Ectodermal cell (in vitro differentiated cells): ENCODE results near the gene SUN1.

Experiments used
- H3K27ac ChIP-seq: 2 replicates; pipeline ENCODE4 v1.7.0; 2013; ENCODE audit warnings: mild to moderate bottlenecking, low read depth, low read length; ENCODE audit not compliant: insufficient read depth, poor library complexity, severe bottlenecking
- H3K27me3 ChIP-seq: 2 replicates; pipeline ENCODE4 v1.7.0; 2013; ENCODE audit warnings: mild to moderate bottlenecking, low read length; ENCODE audit not compliant: insufficient read depth, control insufficient read depth, poor library complexity, severe bottlenecking
- H3K36me3 ChIP-seq: one replicate; pipeline ENCODE4 v1.7.0; 2013; ENCODE audit warnings: low read length; ENCODE audit not compliant: control insufficient read depth, insufficient read depth
- H3K4me1 ChIP-seq: one replicate; pipeline ENCODE4 v1.7.0; 2013; ENCODE audit warnings: low read length; ENCODE audit not compliant: control insufficient read depth, insufficient read depth
- H3K4me3 ChIP-seq: 2 replicates; pipeline ENCODE4 v1.7.0; 2013; ENCODE audit warnings: low read depth, low read length, control low read depth; ENCODE audit not compliant: insufficient read depth
- H3K9me3 ChIP-seq: 2 replicates; pipeline ENCODE4 v1.7.0; 2013; ENCODE audit warnings: mild to moderate bottlenecking, low read length, moderate library complexity; ENCODE audit not compliant: control insufficient read depth
- WGBS, 2 experiments: methylation state at CpG; one replicate each; pipeline ENCODE4 v1.1.7; 2013; ENCODE audit warnings: missing lambda C conversion rate in 2 of 2; 5-methylcytosine and 5-hydroxymethylcytosine counted together

SUN1 gene

DNA sequence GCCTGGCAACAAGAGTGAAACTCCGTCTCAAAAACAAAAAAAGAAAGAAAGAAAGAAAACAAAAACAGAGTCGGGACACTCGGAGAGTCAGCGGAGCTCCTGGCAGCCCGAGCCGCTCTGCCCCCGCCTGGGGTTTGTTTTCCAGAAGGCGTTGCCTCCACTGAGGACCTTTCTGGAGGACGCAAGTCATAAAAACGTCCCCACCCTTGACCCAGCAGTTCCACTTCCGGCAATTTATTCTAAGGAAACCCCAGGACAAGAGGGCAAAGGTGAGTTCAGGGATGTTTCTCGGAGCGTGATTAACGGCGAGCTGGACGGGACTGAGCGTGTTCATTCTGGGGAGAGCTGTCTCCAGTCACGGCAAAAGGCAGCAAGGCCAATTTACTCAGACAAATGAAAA lies 27.0 kb upstream of the SUN1 start:
- H3K9me3 ChIP-seq, result no peaks in the 10 kb centered on the region
- H3K27me3 ChIP-seq, result no peaks in the 10 kb centered on the region
- H3K4me3 ChIP-seq, result no peak overlapping the region
- no peaks in the 10 kb centered on the region for H3K36me3 ChIP-seq
- no peaks in the 10 kb centered on the region for H3K4me1 ChIP-seq
- no peak overlapping the region for H3K27ac ChIP-seq
- 90 to 92% methylated on average over 18 of the region's 18 CpGs for WGBS, 2 experiments

DNA sequence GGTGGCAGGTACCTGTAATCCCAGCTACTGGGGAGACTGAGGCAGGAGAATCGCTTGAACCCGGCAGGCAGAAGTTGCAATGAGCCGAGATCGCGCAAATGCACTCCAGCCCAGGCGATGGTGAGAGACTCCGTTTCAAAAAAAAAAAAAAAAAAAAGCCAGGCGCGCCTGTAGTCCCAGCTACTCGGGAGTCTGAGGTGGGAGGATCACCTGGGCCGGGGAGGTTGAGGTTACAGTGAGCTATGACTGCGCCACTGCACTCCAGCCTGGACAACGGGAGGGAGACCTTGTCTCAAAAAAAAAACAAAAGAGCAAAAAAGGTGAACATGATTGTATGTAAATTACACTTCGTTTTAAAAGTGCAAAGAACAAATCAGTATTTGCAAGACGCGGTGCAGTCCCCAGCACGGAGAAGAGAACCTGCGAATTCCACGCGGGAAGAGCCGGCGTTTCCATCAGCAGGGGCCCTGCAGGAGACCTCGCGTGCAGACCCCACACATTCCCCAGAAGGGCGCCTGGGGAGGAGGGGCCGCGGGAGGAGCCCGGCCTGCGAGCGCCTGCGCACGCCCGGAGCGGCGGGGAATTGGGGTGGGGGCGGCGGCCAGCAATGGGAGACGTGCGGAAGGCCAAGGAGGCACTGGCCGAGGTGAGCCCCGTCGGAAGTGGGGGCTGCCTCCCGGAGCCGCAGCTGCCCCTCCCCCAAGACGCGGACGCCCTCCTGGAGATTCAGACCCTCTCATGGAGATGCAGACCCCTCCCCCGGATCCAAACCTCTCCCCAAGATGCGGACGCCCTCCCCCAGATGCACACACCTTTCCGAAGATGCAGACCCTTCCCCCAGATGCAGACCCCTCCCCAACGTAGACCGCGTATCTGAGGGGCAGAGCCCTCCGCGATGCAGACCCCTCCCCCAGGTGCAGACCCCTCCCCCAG lies 16.7 kb upstream of the SUN1 start:
- Histone ChIP-seq H3K36me3 (no peaks in the 10 kb centered on the region), H3K4me1 (peaks cover 20% of the 10 kb centered on the region), H3K27me3 (peaks cover 3% of the 10 kb centered on the region), H3K27ac (peak overlapping the region; percentile 60), H3K9me3 (no peaks in the 10 kb centered on the region), H3K4me3 (peak overlapping the region; percentile 60)
- WGBS, 2 experiments, result 18% methylated on average over 56 of the region's 56 CpGs

DNA sequence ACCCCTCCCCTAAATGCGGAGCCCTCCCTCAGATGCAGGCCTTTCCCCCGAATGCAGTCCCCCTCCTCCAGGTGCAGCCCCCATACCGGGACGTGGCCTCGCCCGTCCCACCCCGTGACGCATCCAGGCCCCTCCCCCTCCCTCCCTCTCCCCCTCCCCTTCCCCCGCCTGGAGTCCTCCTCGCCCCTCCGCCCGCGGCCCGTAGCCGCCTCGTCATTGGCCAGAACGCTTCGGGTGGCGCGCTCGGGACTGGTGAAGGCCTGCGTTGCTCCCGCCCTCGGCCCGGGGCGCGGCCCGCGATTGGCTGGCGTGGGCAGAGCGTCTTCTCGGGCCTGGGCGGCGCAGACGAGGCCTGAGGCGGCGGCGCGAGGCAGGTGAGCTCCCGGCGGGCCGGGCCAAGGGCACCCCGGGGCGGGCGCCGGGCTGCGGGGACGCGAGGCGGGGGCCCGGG lies 16.0 kb upstream of the SUN1 start:
- no peaks in the 10 kb centered on the region for H3K9me3 ChIP-seq
- peaks cover 3% of the 10 kb centered on the region for H3K27me3 ChIP-seq
- H3K4me3 ChIP-seq, result peak overlapping the region; percentile 68
- no peaks in the 10 kb centered on the region for H3K36me3 ChIP-seq
- WGBS, 2 experiments, result 0% methylated on average over 47 to 50 of the region's 51 CpGs
- H3K27ac ChIP-seq, result no peak overlapping the region
- peaks cover 20% of the 10 kb centered on the region for H3K4me1 ChIP-seq

DNA sequence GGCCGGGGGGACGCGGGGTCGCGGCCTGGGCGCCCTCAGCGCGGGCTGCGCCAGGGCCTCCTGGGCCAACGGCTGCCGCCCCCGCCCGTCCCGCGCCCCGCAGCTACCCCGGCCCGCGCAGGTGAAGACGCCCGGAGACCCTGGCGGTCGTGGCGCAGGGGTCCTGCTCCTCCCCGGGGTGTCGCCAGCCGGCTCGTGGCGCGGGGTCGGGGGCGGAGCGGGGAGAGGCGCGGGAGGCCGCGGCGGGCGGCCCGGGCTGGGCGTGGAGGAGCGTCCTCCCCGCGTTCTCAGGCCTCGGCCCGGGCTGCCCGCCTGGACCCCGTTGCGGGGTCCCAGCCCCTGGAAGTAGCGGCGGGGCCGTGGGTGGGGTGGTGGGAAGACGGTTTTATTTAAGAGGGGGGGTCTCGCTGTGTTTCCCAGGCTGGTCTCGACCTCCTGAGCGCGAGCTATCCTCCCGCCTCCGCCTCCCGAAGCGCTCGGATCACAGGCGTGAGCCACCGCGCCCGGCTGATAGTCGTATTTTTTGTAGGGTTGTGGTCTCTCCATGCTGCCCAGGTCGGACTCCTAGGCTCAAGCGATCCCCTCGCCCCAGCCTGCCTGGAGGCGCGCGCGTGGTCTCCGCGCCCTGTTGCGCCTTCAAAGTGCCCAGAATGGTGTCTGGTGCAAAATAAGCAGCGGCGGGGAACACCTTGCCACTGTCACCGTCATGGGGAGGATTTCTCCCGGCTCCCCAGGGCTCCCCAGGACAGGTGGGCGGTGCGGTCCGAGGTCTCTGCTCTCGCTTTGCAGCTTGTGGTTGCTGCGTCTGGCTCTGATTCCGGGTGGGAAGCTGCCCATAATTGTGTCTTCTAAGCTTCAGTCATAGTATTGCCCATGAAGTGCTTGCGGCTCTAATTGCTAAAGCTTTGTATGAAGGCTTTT lies 15.3 kb upstream of the SUN1 start:
- Histone ChIP-seq H3K4me1 (peaks cover 20% of the 10 kb centered on the region), H3K27me3 (peaks cover 3% of the 10 kb centered on the region), H3K27ac (no peak overlapping the region), H3K36me3 (no peaks in the 10 kb centered on the region), H3K9me3 (no peaks in the 10 kb centered on the region), H3K4me3 (peak overlapping the region; percentile 68)
- WGBS, 2 experiments, result 0 to 1% methylated on average over 88 of the region's 88 CpGs

DNA sequence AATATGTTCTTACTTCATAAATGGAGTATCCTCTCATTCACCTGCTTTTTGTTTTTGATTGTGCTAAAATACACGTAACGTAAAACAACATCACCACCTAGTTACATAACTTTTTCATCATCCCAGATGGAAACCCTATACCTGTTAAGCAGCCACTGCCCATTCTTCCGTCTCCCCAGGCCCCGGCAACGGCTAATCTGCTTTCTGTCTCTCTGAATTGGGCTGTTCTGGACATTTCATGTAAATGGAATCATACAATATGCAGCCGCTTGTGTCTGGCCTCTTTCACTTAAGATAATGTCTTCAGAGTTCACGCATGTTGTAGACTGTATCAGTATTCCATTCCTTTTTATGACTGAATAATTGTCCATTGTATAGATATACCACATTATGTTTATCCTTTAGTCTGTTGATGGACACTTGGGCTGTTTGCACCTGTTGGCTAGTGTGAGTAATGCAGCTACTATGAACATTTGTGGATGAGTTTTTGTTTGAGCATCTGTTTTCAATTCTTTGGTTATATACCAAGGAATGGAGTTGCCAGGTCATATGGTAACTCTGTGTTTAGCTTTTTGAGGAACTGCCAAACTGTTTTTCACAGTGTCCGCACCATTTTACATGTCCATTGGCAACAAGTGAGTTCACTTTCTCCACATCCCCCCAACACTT lies 14.1 kb upstream of the SUN1 start:
- no peaks in the 10 kb centered on the region for H3K27me3 ChIP-seq
- WGBS, 2 experiments, result 79 to 90% methylated on average over 7 to 8 of the region's 8 CpGs
- H3K4me3 ChIP-seq, result no peak overlapping the region
- no peaks in the 10 kb centered on the region for H3K9me3 ChIP-seq
- H3K4me1 ChIP-seq, result peaks cover 12% of the 10 kb centered on the region
- H3K27ac ChIP-seq, result no peak overlapping the region
- H3K36me3 ChIP-seq, result no peaks in the 10 kb centered on the region

DNA sequence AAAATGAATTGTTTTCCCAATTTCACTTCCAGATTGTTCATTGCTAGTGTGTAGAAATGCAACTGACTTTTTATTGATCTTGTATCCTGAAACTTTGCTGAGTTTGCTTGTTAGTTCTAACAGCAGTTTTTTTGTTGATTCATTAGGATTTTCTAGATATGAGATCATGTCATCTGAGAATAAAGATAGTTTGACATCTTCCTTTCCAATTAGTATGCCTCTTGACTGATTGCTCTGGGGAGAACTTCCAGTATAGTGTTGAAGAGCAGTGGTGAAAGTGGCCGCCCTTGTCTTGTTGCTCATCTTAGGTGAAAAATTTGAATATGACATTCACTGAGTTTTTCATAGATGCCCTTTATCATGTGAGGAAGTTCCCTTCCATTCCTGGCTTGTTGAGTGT lies 11.9 kb upstream of the SUN1 start:
- Histone ChIP-seq H3K36me3 (no peaks in the 10 kb centered on the region), H3K9me3 (no peaks in the 10 kb centered on the region), H3K27me3 (no peaks in the 10 kb centered on the region), H3K27ac (no peak overlapping the region), H3K4me1 (peaks cover 6% of the 10 kb centered on the region), H3K4me3 (no peak overlapping the region)
- WGBS, 2 experiments, result 95 to 100% methylated on average over 1 of the region's 1 CpG

DNA sequence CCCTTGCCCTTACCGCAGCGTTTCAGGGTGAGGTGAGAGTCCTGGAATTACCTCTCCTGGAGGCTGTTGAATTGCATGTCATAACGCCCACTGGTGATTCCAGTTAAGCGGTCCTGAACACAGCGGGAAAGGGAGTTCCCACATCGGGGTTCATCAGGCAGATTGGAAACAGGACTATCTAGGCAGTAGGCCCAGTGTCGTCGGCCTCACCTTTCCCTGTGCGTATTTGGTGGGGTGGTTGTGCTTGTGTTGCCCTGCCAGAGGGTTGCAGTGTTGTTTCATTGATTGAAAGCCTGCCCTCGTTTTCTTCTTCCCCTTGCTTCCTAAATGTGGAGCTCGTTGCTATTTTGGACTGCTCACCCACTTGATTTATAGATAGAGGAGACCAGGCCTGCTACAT lies 10.6 kb upstream of the SUN1 start:
- no peaks in the 10 kb centered on the region for H3K9me3 ChIP-seq
- H3K27me3 ChIP-seq, result no peaks in the 10 kb centered on the region
- H3K36me3 ChIP-seq, result no peaks in the 10 kb centered on the region
- H3K27ac ChIP-seq, result no peak overlapping the region
- 92 to 94% methylated on average over 11 of the region's 11 CpGs for WGBS, 2 experiments
- peaks cover 6% of the 10 kb centered on the region for H3K4me1 ChIP-seq
- H3K4me3 ChIP-seq, result no peak overlapping the region

DNA sequence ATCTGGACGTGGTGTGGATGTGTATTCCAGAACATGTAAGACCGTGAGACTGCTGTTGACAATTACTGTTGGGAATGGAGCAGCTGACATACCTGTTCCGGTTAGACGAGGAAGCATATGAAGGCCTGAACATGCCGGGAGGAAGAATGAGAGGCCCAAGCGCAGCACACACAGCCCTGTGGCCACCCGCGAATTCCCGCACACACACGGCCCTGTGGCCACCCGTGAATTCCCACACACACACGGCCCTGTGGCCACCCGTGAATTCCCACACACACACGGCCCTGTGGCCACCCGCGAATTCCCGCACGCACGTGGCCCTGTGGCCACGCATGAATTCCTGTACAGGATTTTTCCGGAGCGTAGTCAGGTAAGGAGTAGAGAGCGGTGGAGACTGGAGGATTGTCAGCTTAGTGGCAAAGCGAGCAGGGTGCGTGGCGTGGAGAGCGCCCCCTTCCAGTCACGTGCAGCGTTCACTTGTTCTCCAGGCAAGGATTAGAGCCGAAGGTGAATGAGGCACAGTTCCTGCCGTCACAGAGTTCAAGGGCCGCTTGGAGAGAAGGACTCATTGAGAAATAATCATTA lies 9.5 kb upstream of the SUN1 start:
- Histone ChIP-seq H3K4me3 (no peak overlapping the region), H3K27ac (no peak overlapping the region), H3K9me3 (no peaks in the 10 kb centered on the region), H3K36me3 (no peaks in the 10 kb centered on the region), H3K27me3 (no peaks in the 10 kb centered on the region), H3K4me1 (no peaks in the 10 kb centered on the region)
- 85 to 89% methylated on average over 32 of the region's 32 CpGs for WGBS, 2 experiments

DNA sequence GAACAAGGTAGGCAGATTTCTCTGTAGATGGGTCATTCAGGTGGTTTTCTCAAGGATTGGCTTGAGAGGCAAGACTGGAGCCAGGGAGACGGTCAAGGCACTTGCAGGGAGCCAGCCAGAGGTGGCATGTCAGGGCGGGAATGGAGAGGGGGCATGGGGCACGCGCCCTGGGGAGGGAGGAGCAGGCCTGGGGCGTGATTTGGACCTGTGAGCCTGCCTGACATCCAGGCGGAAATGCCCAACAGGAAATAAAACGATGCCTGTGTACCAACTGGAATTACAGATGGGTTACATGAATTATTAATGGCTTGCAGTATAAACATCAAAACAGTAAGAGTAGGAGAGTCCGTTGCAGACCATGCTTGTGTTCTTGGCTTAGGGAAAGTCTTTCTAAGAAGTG lies 8.6 kb upstream of the SUN1 start:
- H3K27ac ChIP-seq, result no peak overlapping the region
- no peaks in the 10 kb centered on the region for H3K4me1 ChIP-seq
- H3K27me3 ChIP-seq, result no peaks in the 10 kb centered on the region
- no peaks in the 10 kb centered on the region for H3K9me3 ChIP-seq
- 93 to 94% methylated on average over 8 of the region's 8 CpGs for WGBS, 2 experiments
- H3K36me3 ChIP-seq, result no peaks in the 10 kb centered on the region
- no peak overlapping the region for H3K4me3 ChIP-seq
